Glutamatergic neuron (in vitro differentiated cells): ENCODE data around the gene ZNF780B. TPM values are rescaled to one million over a fixed set of nuclear protein-coding genes. Genes with fewer than 3 reads are reported as not detected.

Experiments used
- DNase-seq: peaks from one replicate; pipeline ENCODE4 v3.0.0; 2022
- H3K27ac Mint-ChIP-seq: one replicate; pipeline ENCODE4 v1.8.0; 2020; ENCODE audit warnings: mild to moderate bottlenecking, mixed read lengths, inconsistent platforms; ENCODE audit not compliant: unreplicated experiment
- H3K27me3 Mint-ChIP-seq: one replicate; pipeline ENCODE4 v1.8.0; 2020; ENCODE audit warnings: mild to moderate bottlenecking, moderate library complexity, mixed read lengths, inconsistent platforms; ENCODE audit not compliant: unreplicated experiment
- H3K36me3 Mint-ChIP-seq: one replicate; pipeline ENCODE4 v1.8.0; 2020; ENCODE audit warnings: mild to moderate bottlenecking, mixed read lengths, inconsistent platforms; ENCODE audit not compliant: unreplicated experiment
- H3K4me1 Mint-ChIP-seq: one replicate; pipeline ENCODE4 v1.8.0; 2020; ENCODE audit warnings: mild to moderate bottlenecking, low read depth, mixed read lengths, inconsistent platforms; ENCODE audit not compliant: unreplicated experiment
- H3K4me3 Mint-ChIP-seq: one replicate; pipeline ENCODE4 v1.8.0; 2020; ENCODE audit warnings: mild to moderate bottlenecking, mixed read lengths, inconsistent platforms; ENCODE audit not compliant: unreplicated experiment
- H3K9me3 Mint-ChIP-seq: one replicate; pipeline ENCODE4 v1.8.0; 2020; ENCODE audit warnings: mild to moderate bottlenecking, moderate library complexity, mixed read lengths, inconsistent platforms; ENCODE audit not compliant: unreplicated experiment
- CTCF ChIP-seq: fragments of 200-600 bp; sonication (generic); IDR thresholded peaks from one replicate; pipeline ENCODE4 v1.5.0; 2021; ENCODE audit not compliant: partially characterized antibody, unreplicated experiment
- total RNA-seq: library from RNA; stranded (reverse); fragmentation: NEBNext Ultra II Directional; extraction: Animal tissue kit (Norgen Biotek cat#: 25700); gene quantifications from one replicate; pipeline ENCODE4 v1.2.1, GENCODE V29; 2021; ENCODE audit not compliant: unreplicated experiment

The ZNF780B gene
- total RNA-seq, 1 donor from 2014 or later = 35.0 TPM

GRCh38 chr19:40091205-40092129 is 35.4 kb upstream of the ZNF780B start:
- peaks cover 5% of the 10 kb centered on the region for H3K36me3 Mint-ChIP-seq
- no peaks in the 10 kb centered on the region for H3K27me3 Mint-ChIP-seq
- H3K4me1 Mint-ChIP-seq = peaks cover 4% of the 10 kb centered on the region
- H3K9me3 Mint-ChIP-seq = peaks cover 2% of the 10 kb centered on the region
- peak overlapping the region; percentile 100 for H3K4me3 Mint-ChIP-seq
- TF ChIP-seq CTCF = no peak
- DNase-seq = no peak
- H3K27ac Mint-ChIP-seq = peak overlapping the region; percentile 98

- Mint-ChIP-seq H3K9me3 (no peaks in the 10 kb centered on the region), H3K4me1 (peaks cover 4% of the 10 kb centered on the region), H3K4me3 (peak within 1 kb of the TSS; percentile 100), H3K36me3 (peaks cover under 1% of the 10 kb centered on the region), H3K27me3 (no peaks in the 10 kb centered on the region), H3K27ac (peak within 1 kb of the TSS; percentile 98)
- DNase-seq = peak; percentile 86
- TF ChIP-seq CTCF = no peak
Observed at GRCh38 chr19:40090241-40091204, 34.5 kb upstream of the ZNF780B start, which contains the start of gene ZNF780A. Gene ZNF780A, minus strand, starts transcription at chr19:40090943. Its CDS starts 6,190 bp downstream, at chr19:40084753.

- Mint-ChIP-seq H3K36me3 (no peaks in the 10 kb centered on the region), H3K4me3 (peak overlapping the region; percentile 100), H3K9me3 (no peaks in the 10 kb centered on the region), H3K27ac (no peak overlapping the region), H3K27me3 (no peaks in the 10 kb centered on the region), H3K4me1 (peaks cover 4% of the 10 kb centered on the region)
- no peak for TF ChIP-seq CTCF
- no peak for DNase-seq
Observed at GRCh38 chr19:40089462-40089861, 33.4 kb upstream of the ZNF780B start.

- no peak for DNase-seq
- H3K4me1 Mint-ChIP-seq = peaks cover 4% of the 10 kb centered on the region
- H3K4me3 Mint-ChIP-seq = no peak overlapping the region
- H3K27ac Mint-ChIP-seq = no peak overlapping the region
- TF ChIP-seq CTCF = no peak
- H3K27me3 Mint-ChIP-seq = no peaks in the 10 kb centered on the region
- H3K36me3 Mint-ChIP-seq = peaks cover 4% of the 10 kb centered on the region
- H3K9me3 Mint-ChIP-seq = no peaks in the 10 kb centered on the region
Observed at GRCh38 chr19:40088299-40089047, 32.4 kb upstream of the ZNF780B start.
